C4-2B (cell line): Measurements from ENCODE around the gene NUP210.

Experiments used
- ZFX ChIP-seq: fragments of 450-650 bp; IDR thresholded peaks from 2 replicates; pipeline ENCODE4 v1.6.1; 2017
- TF ChIP-seq, protein P1 (sequence below): fragments of 450-650 bp; conservative IDR thresholded peaks from 2 replicates; pipeline ENCODE4 v1.5.1; 2017; ENCODE audit warnings: mild to moderate bottlenecking

DNA sequence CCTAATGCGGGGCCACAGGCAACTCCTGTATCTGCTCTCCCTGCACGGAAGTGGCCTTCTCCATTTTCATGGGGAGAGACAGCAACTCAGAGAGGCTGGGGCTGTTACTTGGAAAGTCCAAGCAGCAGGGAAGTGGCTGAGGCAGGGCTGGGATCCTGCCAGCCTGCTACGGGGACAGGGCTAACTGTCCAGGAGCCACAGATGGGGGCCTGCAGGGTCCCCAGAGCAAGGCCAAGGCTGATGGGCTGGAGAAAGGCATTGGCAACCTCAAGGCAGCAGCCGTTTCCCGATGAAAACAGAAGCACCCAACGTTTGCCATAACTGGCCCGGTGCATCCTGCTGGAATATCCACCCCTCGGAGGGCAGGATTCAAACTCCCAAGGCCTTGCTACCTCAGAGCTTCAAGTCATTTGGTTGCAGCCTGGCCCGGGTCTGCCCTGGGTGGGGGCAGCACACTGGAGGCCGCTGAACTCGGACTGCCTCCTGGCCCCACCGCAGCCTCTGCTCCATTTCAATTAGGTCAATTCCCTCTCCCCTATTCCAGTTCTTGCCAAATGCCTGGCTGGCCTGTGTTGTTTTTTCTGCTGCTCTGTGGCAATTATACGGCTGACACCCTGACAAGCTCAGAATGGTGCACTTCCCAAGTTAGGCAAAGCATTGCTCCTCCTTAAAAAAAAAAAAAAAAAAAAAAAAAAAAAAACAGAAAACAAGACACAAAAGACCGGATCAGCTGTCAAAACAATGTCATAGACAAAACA lies 143.5 kb downstream of the NUP210 start:
- TF ChIP-seq, protein P1, sequence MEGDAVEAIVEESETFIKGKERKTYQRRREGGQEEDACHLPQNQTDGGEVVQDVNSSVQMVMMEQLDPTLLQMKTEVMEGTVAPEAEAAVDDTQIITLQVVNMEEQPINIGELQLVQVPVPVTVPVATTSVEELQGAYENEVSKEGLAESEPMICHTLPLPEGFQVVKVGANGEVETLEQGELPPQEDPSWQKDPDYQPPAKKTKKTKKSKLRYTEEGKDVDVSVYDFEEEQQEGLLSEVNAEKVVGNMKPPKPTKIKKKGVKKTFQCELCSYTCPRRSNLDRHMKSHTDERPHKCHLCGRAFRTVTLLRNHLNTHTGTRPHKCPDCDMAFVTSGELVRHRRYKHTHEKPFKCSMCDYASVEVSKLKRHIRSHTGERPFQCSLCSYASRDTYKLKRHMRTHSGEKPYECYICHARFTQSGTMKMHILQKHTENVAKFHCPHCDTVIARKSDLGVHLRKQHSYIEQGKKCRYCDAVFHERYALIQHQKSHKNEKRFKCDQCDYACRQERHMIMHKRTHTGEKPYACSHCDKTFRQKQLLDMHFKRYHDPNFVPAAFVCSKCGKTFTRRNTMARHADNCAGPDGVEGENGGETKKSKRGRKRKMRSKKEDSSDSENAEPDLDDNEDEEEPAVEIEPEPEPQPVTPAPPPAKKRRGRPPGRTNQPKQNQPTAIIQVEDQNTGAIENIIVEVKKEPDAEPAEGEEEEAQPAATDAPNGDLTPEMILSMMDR = no peak
- no peak for TF ChIP-seq ZFX
